ENCODE measurements around the gene NTNG2.

Gene NTNG2

DNA sequence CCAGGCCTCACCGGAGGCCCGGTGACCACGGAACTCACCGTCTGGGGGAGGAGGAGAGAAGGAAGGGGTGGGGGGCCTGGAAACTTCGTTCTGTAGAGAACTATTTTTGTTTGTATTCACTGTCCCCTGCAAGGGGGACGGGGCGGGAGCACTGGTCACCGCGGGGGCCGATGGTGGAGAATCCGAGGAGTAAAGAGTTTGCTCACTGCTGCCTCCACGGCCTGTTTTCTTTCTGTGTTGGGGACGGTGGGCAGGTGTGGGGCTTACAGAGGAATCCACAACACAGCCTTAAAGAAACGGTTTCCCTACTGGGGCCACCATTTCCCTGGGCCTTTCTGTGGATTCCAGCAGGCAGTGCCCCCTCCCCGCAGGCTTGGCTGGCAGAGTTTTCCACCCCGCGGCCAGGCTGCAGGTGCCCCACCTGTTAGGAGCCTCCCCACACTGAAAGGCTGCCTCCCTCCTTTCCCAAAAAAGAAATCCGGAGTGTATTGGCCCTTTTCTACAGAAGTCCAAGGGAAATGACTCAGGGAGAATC is 80.8 kb downstream of the NTNG2 start:
- peak overlapping the region; percentile 46 for H3K4me3 ChIP-seq (ENCODE audit: low read length)
- H3K4me1 ChIP-seq (ENCODE audit: control insufficient read depth, insufficient read depth, low read length): peaks cover 7% of the 10 kb centered on the region
- H3K36me3 ChIP-seq (ENCODE audit: control insufficient read depth, insufficient read depth, low read length): no peaks in the 10 kb centered on the region
- H3K27me3 ChIP-seq (ENCODE audit: control insufficient read depth, insufficient read depth, low read length): peaks cover 28% of the 10 kb centered on the region
- peak overlapping the region; percentile 55 for H3K9ac ChIP-seq (ENCODE audit: low read length)
- H3K9me3 ChIP-seq (ENCODE audit: control insufficient read depth, low read length): no peaks in the 10 kb centered on the region

DNA sequence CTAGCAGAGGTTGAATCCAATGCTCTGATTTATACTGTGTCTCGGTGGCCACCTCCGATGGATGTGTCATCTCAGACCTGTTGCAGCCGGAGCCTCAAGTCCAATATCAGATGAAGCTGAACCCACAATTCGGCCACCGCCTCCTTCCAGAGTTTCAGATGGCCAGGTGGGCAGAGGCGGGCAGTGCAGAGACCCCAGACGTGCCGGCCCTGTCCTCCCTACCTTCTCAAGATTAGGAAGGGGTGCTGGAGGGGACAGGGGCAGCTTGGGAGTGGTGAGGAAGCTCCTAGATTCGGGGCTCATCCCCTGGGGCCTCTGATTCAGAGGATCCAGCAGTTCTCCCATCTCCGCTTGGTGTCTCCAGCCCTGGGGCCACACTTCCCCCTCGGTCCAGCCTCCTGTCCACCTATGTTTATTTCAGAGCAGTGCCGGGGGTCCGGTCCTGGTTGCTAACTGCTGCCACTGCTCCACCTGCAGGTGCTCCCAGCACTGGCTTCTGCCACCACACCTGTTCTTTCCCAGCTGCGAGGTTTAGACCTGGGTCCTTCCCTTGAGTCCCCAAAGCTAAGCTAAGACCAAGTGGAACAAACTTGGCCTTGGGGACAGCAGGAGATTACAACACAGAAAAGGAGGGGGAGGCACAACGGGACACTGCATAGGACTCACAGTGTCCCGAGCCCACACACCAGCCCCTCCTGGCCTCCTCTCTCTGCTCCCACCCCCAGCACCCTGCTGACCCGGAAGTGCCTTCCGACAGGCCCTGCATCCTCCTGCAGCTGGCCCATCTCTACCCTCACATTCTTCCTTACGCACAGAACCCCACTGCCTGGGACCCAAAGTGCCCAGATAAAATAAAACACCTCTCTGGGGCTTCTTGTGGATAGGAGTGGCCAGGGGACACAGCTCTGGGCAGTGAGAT is 81.6 kb downstream of the NTNG2 start:
- Histone ChIP-seq H3K36me3 (ENCODE audit: control insufficient read depth, insufficient read depth, low read length) (no peaks in the 10 kb centered on the region), H3K27me3 (ENCODE audit: control insufficient read depth, insufficient read depth, low read length) (peaks cover 28% of the 10 kb centered on the region), H3K9ac (ENCODE audit: low read length) (no peak overlapping the region), H3K4me3 (ENCODE audit: low read length) (no peak overlapping the region), H3K9me3 (ENCODE audit: control insufficient read depth, low read length) (no peaks in the 10 kb centered on the region), H3K4me1 (ENCODE audit: control insufficient read depth, insufficient read depth, low read length) (peaks cover 7% of the 10 kb centered on the region)

DNA sequence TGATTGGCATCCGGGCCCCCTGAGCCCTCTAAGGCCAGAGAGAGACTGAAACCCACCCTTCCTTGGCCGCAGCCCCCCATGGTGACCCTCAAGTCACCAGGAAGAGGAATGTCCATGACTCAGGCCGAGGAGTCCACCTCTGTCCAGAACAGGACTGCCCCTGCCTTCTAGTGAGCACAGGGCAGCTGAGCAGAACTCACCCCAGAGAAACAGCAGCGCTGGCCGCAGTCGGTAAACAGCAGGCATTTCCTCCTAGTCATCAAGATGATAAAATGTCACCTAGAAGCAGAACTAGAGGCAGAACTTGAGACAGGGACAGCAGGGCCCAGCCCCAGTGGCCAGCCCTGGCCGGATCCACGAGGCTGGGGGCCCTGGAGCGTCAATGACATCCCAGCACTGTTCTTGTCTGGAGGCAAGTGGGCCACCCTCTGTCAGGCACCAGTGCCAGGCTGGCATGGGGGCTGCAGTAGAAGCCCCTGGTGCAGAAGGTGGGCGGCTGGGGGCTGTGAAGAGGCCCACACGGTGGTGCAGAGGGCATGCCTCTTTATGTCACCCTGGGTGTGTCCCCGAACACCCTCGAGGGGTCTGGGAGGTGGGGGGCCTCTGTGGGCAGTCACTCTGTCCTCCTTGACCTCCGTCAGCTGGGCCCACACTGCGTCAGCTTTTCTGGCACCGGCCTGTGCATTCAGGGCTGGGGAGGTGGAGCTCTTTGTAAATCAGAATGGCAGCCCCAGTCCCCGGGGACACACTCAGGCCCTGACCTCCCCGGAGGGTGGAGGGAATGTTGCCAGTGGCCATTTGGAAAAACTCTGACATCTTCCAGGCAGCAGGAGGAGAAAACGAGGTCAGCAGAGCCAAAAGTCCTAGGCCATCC is 83.0 kb downstream of the NTNG2 start:
- Histone ChIP-seq H3K4me3 (ENCODE audit: low read length) (no peak overlapping the region), H3K9me3 (ENCODE audit: control insufficient read depth, low read length) (no peaks in the 10 kb centered on the region), H3K27me3 (ENCODE audit: control insufficient read depth, insufficient read depth, low read length) (peaks cover 25% of the 10 kb centered on the region), H3K36me3 (ENCODE audit: control insufficient read depth, insufficient read depth, low read length) (no peaks in the 10 kb centered on the region), H3K9ac (ENCODE audit: low read length) (no peak overlapping the region), H3K4me1 (ENCODE audit: control insufficient read depth, insufficient read depth, low read length) (peaks cover 7% of the 10 kb centered on the region)

DNA sequence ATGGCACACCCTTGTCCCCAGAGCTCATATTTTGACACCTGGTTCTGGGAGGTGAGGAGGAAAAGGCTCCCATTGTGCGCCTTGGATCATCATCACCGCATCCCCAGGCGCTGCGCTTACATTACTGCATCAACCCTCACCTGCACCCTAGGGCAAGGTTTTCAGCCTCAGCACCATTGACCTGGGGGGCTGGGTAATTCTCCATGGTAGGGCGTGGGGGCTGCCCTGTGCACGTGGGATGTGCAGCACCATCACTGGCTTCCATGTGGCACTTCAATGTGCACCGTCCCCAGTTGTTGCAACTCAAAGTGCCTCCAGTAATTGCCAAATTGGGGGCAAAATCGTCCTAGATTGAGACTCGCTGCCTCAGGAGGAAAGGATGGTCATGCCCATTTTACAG is 83.6 kb downstream of the NTNG2 start:
- Histone ChIP-seq H3K9me3 (ENCODE audit: control insufficient read depth, low read length) (no peaks in the 10 kb centered on the region), H3K4me1 (ENCODE audit: control insufficient read depth, insufficient read depth, low read length) (peaks cover 7% of the 10 kb centered on the region), H3K4me3 (ENCODE audit: low read length) (no peak overlapping the region), H3K27me3 (ENCODE audit: control insufficient read depth, insufficient read depth, low read length) (peaks cover 19% of the 10 kb centered on the region), H3K9ac (ENCODE audit: low read length) (no peak overlapping the region), H3K36me3 (ENCODE audit: control insufficient read depth, insufficient read depth, low read length) (no peaks in the 10 kb centered on the region)

DNA sequence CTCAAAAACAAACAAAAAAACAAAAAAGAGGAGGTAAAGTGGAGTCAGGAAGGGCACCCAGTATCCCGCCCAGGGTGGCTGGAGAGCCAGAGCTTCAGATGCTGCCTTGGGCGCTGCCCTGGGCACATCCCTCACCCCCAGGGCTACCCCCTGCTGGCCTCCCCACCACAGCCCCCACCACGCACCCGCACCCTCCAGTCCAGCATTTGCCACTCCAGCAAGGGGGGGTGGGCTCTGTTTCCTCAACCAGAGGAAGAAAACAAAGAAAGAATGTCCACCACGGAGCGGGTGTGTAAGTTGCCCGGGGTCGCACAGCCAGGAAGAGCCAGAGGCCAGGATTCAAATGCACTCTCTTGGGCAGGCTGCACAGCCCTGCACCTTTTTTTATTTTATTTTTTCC is 86.1 kb downstream of the NTNG2 start:
- H3K9me3 ChIP-seq (ENCODE audit: control insufficient read depth, low read length): no peaks in the 10 kb centered on the region
- peaks cover 8% of the 10 kb centered on the region for H3K27me3 ChIP-seq (ENCODE audit: control insufficient read depth, insufficient read depth, low read length)
- H3K9ac ChIP-seq (ENCODE audit: low read length): no peak overlapping the region
- H3K4me3 ChIP-seq (ENCODE audit: low read length): no peak overlapping the region
- H3K4me1 ChIP-seq (ENCODE audit: control insufficient read depth, insufficient read depth, low read length): peaks cover under 1% of the 10 kb centered on the region
- no peaks in the 10 kb centered on the region for H3K36me3 ChIP-seq (ENCODE audit: control insufficient read depth, insufficient read depth, low read length)

DNA sequence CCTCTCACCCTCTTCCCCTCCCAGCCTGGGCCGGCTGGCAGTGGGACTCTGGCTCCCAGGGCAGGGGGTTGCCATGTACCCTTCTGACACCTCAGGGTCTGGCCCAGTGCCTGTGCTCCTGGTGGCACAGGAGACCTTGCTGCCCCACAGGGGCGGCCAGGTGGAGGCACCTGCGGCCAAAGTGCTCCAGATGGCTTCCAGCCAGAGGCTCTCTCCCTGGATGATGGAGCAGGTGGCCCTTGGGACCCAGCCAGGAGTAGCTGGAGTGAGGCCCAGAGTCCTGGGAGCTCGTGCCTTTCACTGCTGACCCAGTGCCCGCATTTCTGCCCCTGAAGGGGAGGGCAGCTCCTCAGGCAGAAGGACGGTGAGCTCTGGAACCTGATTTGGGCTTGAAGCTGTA is 87.3 kb downstream of the NTNG2 start:
- Histone ChIP-seq H3K4me1 (ENCODE audit: control insufficient read depth, insufficient read depth, low read length) (no peaks in the 10 kb centered on the region), H3K36me3 (ENCODE audit: control insufficient read depth, insufficient read depth, low read length) (no peaks in the 10 kb centered on the region), H3K27me3 (ENCODE audit: control insufficient read depth, insufficient read depth, low read length) (peaks cover 3% of the 10 kb centered on the region), H3K9ac (ENCODE audit: low read length) (no peak overlapping the region), H3K4me3 (ENCODE audit: low read length) (no peak overlapping the region), H3K9me3 (ENCODE audit: control insufficient read depth, low read length) (no peaks in the 10 kb centered on the region)

DNA sequence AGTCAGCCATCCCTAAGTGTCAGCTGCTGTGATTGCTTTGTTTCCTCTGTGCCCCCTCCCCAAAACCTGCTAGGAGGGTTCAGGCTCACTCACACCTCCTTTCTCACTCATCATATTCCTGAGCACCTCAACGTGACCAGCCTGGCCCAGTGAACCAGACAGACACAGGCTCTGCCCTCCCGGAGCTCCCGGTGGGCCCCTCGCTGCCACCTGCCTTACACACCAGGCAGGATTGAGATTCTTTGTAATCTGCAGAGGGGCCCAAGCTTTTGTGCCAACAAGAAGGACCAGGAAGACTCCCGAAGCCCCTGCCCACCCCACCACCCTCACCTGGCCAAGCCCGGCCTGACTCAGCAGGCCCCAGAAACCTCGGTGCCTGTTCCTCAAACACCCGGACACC is 87.8 kb downstream of the NTNG2 start:
- Histone ChIP-seq H3K4me1 (ENCODE audit: control insufficient read depth, insufficient read depth, low read length) (no peaks in the 10 kb centered on the region), H3K27me3 (ENCODE audit: control insufficient read depth, insufficient read depth, low read length) (no peaks in the 10 kb centered on the region), H3K36me3 (ENCODE audit: control insufficient read depth, insufficient read depth, low read length) (no peaks in the 10 kb centered on the region), H3K9me3 (ENCODE audit: control insufficient read depth, low read length) (no peaks in the 10 kb centered on the region), H3K9ac (ENCODE audit: low read length) (no peak overlapping the region), H3K4me3 (ENCODE audit: low read length) (no peak overlapping the region)

DNA sequence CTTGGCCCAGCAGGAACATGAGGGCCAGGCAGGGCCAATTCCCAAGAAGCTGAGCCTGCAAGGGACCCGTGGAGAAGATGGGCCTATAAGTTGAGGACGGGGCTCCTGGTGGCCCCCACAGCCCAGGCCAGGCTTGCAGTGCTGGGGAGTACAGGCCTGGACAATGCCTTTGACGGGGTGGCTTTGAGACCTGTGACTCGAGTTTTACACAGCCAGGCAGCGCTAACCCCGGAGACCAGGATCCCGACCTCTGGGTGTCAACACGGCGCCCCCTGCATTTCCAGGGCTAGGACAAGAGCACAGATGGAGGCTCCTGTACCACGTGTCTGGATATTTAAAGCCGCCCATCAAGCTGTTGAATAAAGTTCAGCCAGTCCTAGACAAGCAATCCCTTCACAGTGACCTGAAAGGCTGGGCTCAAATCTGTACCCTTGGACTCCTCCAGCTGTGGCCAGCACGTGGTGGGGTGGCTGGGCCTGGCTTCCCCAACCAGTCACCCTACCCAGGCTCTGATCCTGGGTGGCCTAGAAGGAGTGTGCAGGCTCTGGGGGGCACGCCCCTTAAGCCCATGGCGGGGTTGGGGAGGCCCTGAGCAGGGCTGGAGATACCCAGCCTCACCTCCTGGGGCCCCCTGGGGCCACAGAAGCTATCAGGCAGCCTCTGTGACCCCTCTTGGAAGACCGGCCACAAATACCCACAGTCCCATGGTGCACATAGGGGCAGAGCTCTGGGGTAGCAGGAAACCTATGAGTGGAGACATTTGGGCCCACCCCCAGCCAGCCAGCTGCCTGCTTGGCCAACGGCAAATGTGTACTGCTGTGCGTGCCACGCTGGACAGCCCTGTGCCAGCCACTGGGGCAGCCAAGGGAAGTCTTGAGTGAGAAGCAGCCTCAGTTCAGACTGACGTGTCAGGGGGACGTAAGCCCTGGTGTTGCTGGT is 88.7 kb downstream of the NTNG2 start:
- no peaks in the 10 kb centered on the region for H3K9me3 ChIP-seq (ENCODE audit: control insufficient read depth, low read length)

DNA sequence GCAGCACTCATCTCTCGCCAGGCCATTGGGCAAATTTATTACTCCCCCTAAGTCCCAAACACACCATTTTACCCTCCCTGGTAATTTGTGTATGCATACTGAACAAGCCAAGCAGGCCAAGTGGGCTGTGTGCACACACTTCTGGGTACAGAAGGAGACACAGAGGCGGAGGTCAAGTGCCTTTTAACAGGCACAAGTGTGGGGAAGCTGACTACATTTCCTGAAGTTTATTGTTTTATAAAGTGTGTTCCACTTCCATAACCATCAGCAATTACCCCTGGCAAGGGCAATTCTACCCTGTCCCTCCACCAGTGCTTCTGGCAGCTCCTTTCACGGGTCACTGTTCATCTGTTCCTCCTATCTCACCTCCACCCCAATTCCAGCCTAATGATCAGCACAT is 99.0 kb downstream of the NTNG2 start:
- Histone ChIP-seq H3K9me3 (ENCODE audit: control insufficient read depth, low read length) (no peaks in the 10 kb centered on the region), H3K36me3 (ENCODE audit: control insufficient read depth, insufficient read depth, low read length) (no peaks in the 10 kb centered on the region), H3K4me1 (ENCODE audit: control insufficient read depth, insufficient read depth, low read length) (peaks cover 6% of the 10 kb centered on the region), H3K4me3 (ENCODE audit: low read length) (no peak overlapping the region), H3K9ac (ENCODE audit: low read length) (no peak overlapping the region), H3K27me3 (ENCODE audit: control insufficient read depth, insufficient read depth, low read length) (no peaks in the 10 kb centered on the region)

More for the DNA sequence above, 88.7 kb downstream of the NTNG2 start:
- Histone ChIP-seq H3K36me3 (ENCODE audit: control insufficient read depth, insufficient read depth, low read length) (no peaks in the 10 kb centered on the region), H3K27me3 (ENCODE audit: control insufficient read depth, insufficient read depth, low read length) (no peaks in the 10 kb centered on the region), H3K4me1 (ENCODE audit: control insufficient read depth, insufficient read depth, low read length) (no peaks in the 10 kb centered on the region), H3K9ac (ENCODE audit: low read length) (no peak overlapping the region), H3K4me3 (ENCODE audit: low read length) (no peak overlapping the region)

DNA sequence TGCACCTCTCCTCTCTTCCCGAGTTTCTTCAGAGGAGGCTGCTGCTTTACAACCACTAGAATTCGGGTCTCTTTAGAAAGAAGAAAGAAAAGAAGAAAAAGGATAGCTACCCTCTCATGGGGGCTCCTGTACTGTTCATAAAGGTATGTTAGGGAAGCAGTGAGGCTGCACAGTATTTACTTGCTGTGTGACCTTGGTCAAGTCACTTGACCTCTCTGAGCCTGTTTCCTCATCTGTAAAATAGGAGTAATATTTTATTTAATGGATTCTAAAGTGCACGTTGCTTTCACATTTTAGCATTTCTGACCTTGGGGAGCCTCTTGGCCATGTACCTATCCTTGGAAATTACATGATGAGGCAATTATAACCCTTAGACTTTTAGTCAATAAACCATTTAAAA is 104.2 kb downstream of the NTNG2 start:
- no peak overlapping the region for H3K4me3 ChIP-seq (ENCODE audit: low read length)
- H3K36me3 ChIP-seq (ENCODE audit: control insufficient read depth, insufficient read depth, low read length): peaks cover 19% of the 10 kb centered on the region
- no peaks in the 10 kb centered on the region for H3K4me1 ChIP-seq (ENCODE audit: control insufficient read depth, insufficient read depth, low read length)
- H3K9ac ChIP-seq (ENCODE audit: low read length): no peak overlapping the region
- H3K27me3 ChIP-seq (ENCODE audit: control insufficient read depth, insufficient read depth, low read length): no peaks in the 10 kb centered on the region
- H3K9me3 ChIP-seq (ENCODE audit: control insufficient read depth, low read length): no peaks in the 10 kb centered on the region

DNA sequence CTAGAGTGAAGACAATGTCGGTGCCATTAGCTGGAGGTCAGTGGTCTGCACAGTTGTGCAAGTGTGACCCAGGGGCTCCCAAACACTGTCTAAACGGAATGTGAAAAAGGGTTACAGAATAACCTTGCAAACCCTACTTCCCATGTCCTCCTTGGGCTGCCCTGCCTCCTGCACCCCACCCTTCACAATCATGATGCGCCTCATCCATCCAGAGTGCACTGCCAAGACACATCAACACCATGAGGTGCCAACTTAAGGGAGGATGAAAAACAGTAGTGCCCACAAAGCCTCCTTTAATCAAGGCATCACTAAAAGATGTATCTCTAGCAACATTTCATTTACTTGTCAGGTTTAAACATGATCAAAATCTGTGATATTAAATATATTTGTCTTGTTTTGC is 105.8 kb downstream of the NTNG2 start:
- H3K36me3 ChIP-seq (ENCODE audit: control insufficient read depth, insufficient read depth, low read length): peaks cover 19% of the 10 kb centered on the region
- H3K9me3 ChIP-seq (ENCODE audit: control insufficient read depth, low read length): no peaks in the 10 kb centered on the region

More for the DNA sequence above, 105.8 kb downstream of the NTNG2 start:
- Histone ChIP-seq H3K4me3 (ENCODE audit: low read length) (no peak overlapping the region), H3K4me1 (ENCODE audit: control insufficient read depth, insufficient read depth, low read length) (no peaks in the 10 kb centered on the region), H3K9ac (ENCODE audit: low read length) (no peak overlapping the region), H3K27me3 (ENCODE audit: control insufficient read depth, insufficient read depth, low read length) (no peaks in the 10 kb centered on the region)
